HCT116 (cell line): Measurements from ENCODE around the gene MPI. TPM values are rescaled to one million over a fixed set of nuclear protein-coding genes. Genes with fewer than 3 reads are reported as not detected.

ENCODE experiments used
- ATAC-seq: fragments of 200-7000 bp; cut with Tn5 transposase; 2 replicates; pipeline ENCODE4 v1.9.1; 2020; ENCODE audit warnings: mild to moderate bottlenecking, moderate library complexity
- BruUV-seq: library from RNA; stranded (reverse); fragments of 400-500 nt; replicated peaks from 2 replicates; lab custom pipeline; 2021; lab: Mats Ljungman, UMichigan
- CTCF ChIA-PET: fragments of 300-600 bp; sonication (Branson Sonifier 250); formaldehyde crosslinking; loops from one replicate; lab custom pipeline; 2021; ENCODE audit warnings: antibody characterized with exemption; lab: Charles Lee
- POLR2A ChIA-PET: fragments of 300-600, 350-600 bp; sonication (Branson Sonifier 250); formaldehyde crosslinking; loops from one replicate; lab custom pipeline; 2021; ENCODE audit warnings: antibody characterized with exemption; lab: Charles Lee
- RAD21 ChIA-PET, 2 experiments: fragments of 300-600 bp; sonication (Branson Sonifier 250); formaldehyde crosslinking; loops; one replicate each; lab custom pipeline; 2023; ENCODE audit warnings: low total read pairs in 2 of 2; ENCODE audit not compliant: uncharacterized antibody in 2 of 2, unreplicated experiment in 2 of 2, low non-redundant PET in 1 of 2; lab: Charles Lee
- DNase-seq: peaks from one replicate; pipeline ENCODE4 v3.0.0-alpha.2; 2010; ENCODE audit warnings: low read depth, low spot score
- H2AFZ ChIP-seq: fragments of 200-600 bp; shearing (Covaris generic), sonication (generic); 2 replicates; pipeline ENCODE4 v1.6.1; 2017; ENCODE audit warnings: low read depth, mixed run types, mixed read lengths, antibody characterized with exemption, low read length; ENCODE audit not compliant: poor library complexity, severe bottlenecking
- H3K27ac ChIP-seq: 2 replicates; pipeline ENCODE4 v1.5.1; 2012; ENCODE audit warnings: low read depth, low read length
- H3K27me3 ChIP-seq: fragments of 200-600 bp; sonication (generic); 2 replicates; pipeline ENCODE4 v1.6.1; 2016; ENCODE audit warnings: mixed run types, low read length, mixed read lengths; ENCODE audit not compliant: insufficient read depth
- H3K36me3 ChIP-seq, 2 experiments: fragments of 200-500 bp in 1 of 2; fragments of 200-600 bp in 1 of 2; sonication (Bioruptor generic) in 1 of 2; sonication (generic) in 1 of 2; 2 replicates each; pipeline versions ENCODE4 v1.5.1 to v1.6.1; 2014 to 2016; ENCODE audit warnings: low read length in 2 of 2, inconsistent platforms in 1 of 2, mixed read lengths in 1 of 2, mixed run types in 1 of 2; ENCODE audit not compliant: insufficient read depth in 2 of 2, control insufficient read depth in 1 of 2
- H3K4me1 ChIP-seq, 2 experiments: fragments of 200-600 bp in 1 of 2; sonication (generic) in 1 of 2; 2 replicates each; pipeline versions ENCODE4 v1.5.1 to v1.6.1; 2012 to 2017; ENCODE audit warnings: low read length in 2 of 2, inconsistent platforms in 1 of 2, mild to moderate bottlenecking in 1 of 2, mixed read lengths in 1 of 2, mixed run types in 1 of 2, moderate library complexity in 1 of 2; ENCODE audit not compliant: insufficient read depth in 2 of 2, control insufficient read depth in 1 of 2
- H3K4me2 ChIP-seq: fragments of 200-600 bp; sonication (generic); 2 replicates; pipeline ENCODE4 v1.6.1; 2017; ENCODE audit warnings: mixed run types, low read length, mixed read lengths
- H3K4me3 ChIP-seq, 2 experiments: fragments of 200-600 bp in 1 of 2; sonication (generic) in 1 of 2; replicated peaks in 1 of 2; 2 replicates each; pipeline ENCODE4 v1.5.1; 2011 to 2016; ENCODE audit warnings: low read length in 2 of 2, control low read depth in 1 of 2, low read depth in 1 of 2, mild to moderate bottlenecking in 1 of 2, mixed read lengths in 1 of 2, mixed run types in 1 of 2
- H3K79me2 ChIP-seq: fragments of 200-600 bp; sonication (generic); 2 replicates; pipeline ENCODE4 v1.6.1; 2017; ENCODE audit warnings: mild to moderate bottlenecking, mixed run types, low read length, moderate library complexity, mixed read lengths; ENCODE audit not compliant: insufficient read depth
- H3K9ac ChIP-seq: fragments of 200-600 bp; sonication (generic); 2 replicates; pipeline ENCODE4 v1.6.1; 2016; ENCODE audit warnings: low read length, mixed read lengths
- H3K9me2 ChIP-seq: fragments of 200-600 bp; sonication (generic), shearing (Covaris generic); 2 replicates; pipeline ENCODE4 v1.6.1; 2017; ENCODE audit warnings: mixed run types, mild to moderate bottlenecking, moderate library complexity; ENCODE audit not compliant: insufficient read depth
- H3K9me3 ChIP-seq, 2 experiments: fragments of 200-500 bp in 1 of 2; fragments of 200-600 bp in 1 of 2; sonication (Bioruptor generic) in 1 of 2; sonication (generic) in 1 of 2; 2 replicates each; pipeline ENCODE4 v1.6.1; 2014 to 2017; ENCODE audit warnings: low read length in 2 of 2, mixed read lengths in 2 of 2, inconsistent platforms in 1 of 2, low read depth in 1 of 2, mild to moderate bottlenecking in 1 of 2, mixed run types in 1 of 2, moderate library complexity in 1 of 2; ENCODE audit not compliant: control insufficient read depth in 1 of 2, insufficient read depth in 1 of 2
- H4K20me1 ChIP-seq: fragments of 200-600 bp; sonication (generic), shearing (Covaris generic); 2 replicates; pipeline ENCODE4 v1.6.1; 2017; ENCODE audit warnings: mixed run types, mild to moderate bottlenecking, moderate library complexity; ENCODE audit not compliant: insufficient read depth
- ATF3 ChIP-seq: IDR thresholded peaks from 2 replicates; pipeline ENCODE4 v1.6.1; 2012
- CBX3 ChIP-seq: IDR thresholded peaks from 2 replicates; pipeline ENCODE4 v1.6.1; 2012; ENCODE audit warnings: low read depth
- EGR1 ChIP-seq: IDR thresholded peaks from 2 replicates; pipeline ENCODE4 v1.6.1; 2012; ENCODE audit warnings: low read depth
- ELF1 ChIP-seq: IDR thresholded peaks from 2 replicates; pipeline ENCODE4 v1.6.1; 2012; ENCODE audit warnings: low read depth, borderline replicate concordance
- EZH2 ChIP-seq: fragments of 200-600 bp; sonication (generic); IDR thresholded peaks from 2 replicates; pipeline ENCODE4 v1.6.1; 2017; ENCODE audit warnings: antibody characterized with exemption, mixed run types
- EZH2phosphoT487 ChIP-seq: fragments of 200-600 bp; IDR thresholded peaks from 2 replicates; pipeline ENCODE4 v1.6.1; 2018; ENCODE audit warnings: antibody characterized with exemption, borderline replicate concordance
- FOSL1 ChIP-seq: IDR thresholded peaks from 2 replicates; pipeline ENCODE4 v1.6.1; 2012; ENCODE audit warnings: low read depth
- JUND ChIP-seq: IDR thresholded peaks from 2 replicates; pipeline ENCODE4 v1.6.1; 2012
- RAD21 ChIP-seq: IDR thresholded peaks from 2 replicates; pipeline ENCODE4 v1.6.1; 2012; ENCODE audit warnings: low read depth, mild to moderate bottlenecking
- SIN3A ChIP-seq: IDR thresholded peaks from 2 replicates; pipeline ENCODE4 v1.6.1; 2012; ENCODE audit warnings: low read depth
- SP1 ChIP-seq: IDR thresholded peaks from 2 replicates; pipeline ENCODE4 v1.6.1; 2012; ENCODE audit warnings: low read depth
- SRF ChIP-seq: IDR thresholded peaks from 2 replicates; pipeline ENCODE4 v1.6.1; 2012; ENCODE audit warnings: low read depth
- TCF7L2 ChIP-seq: IDR thresholded peaks from 2 replicates; pipeline ENCODE4 v1.7.0; 2011; ENCODE audit warnings: borderline replicate concordance, inconsistent platforms; ENCODE audit not compliant: insufficient read depth, insufficient read length; ENCODE audit errors: extremely low read depth
- YY1 ChIP-seq: IDR thresholded peaks from 2 replicates; pipeline ENCODE4 v1.6.1; 2011; ENCODE audit warnings: low read length, low read depth, moderate library complexity, mild to moderate bottlenecking; ENCODE audit not compliant: insufficient replicate concordance; ENCODE audit errors: extremely low read depth
- ZFX ChIP-seq: fragments of 450-650 bp; IDR thresholded peaks from 2 replicates; pipeline ENCODE4 v1.6.1; 2017
- intact Hi-C: fragments of 100-400 bp; cut with micrococcal nuclease; formaldehyde crosslinking; loops from 2 replicates; pipeline ENCODE4 v1.10.0; 2022
- total RNA-seq: library from RNA; stranded (reverse); gene quantifications from one replicate; pipeline ENCODE4 v1.2.1, GENCODE V29; 2021; ENCODE audit not compliant: unreplicated experiment
- TF ChIP-seq, protein P1 (sequence below): IDR thresholded peaks from 2 replicates; pipeline ENCODE4 v1.6.1; 2012
- TF ChIP-seq, protein P2 (sequence below): IDR thresholded peaks from 2 replicates; pipeline ENCODE4 v1.6.1; 2012; ENCODE audit warnings: low read depth
- TF ChIP-seq, protein P3 (sequence below): IDR thresholded peaks from 2 replicates; pipeline ENCODE4 v1.6.1; 2011; ENCODE audit warnings: mild to moderate bottlenecking, low read length, moderate library complexity; ENCODE audit not compliant: insufficient replicate concordance; ENCODE audit errors: extremely low read depth
- TF ChIP-seq, protein P4 (sequence below), 3 experiments: fragments of 200-600 bp in 1 of 3; sonication (generic) in 1 of 3; IDR thresholded peaks in 2 of 3; conservative IDR thresholded peaks in 1 of 3; 2 replicates each; pipeline ENCODE4 v1.5.1; 2012 to 2017; ENCODE audit warnings: low read depth in 2 of 3, low read length in 2 of 3, antibody characterized with exemption in 1 of 3, borderline replicate concordance in 1 of 3, control low read depth in 1 of 3, mild to moderate bottlenecking in 1 of 3, mixed read lengths in 1 of 3, mixed run types in 1 of 3, moderate library complexity in 1 of 3; ENCODE audit not compliant: insufficient read depth in 1 of 3

The MPI gene
- total RNA-seq, 1 experiment from 2014 or later, result 49.7 TPM

- intact Hi-C loops, result no loop called here
- ChIA-PET CTCF (no interaction called here), POLR2A (no interaction called here), RAD21 (no interaction called here)
- TF ChIP-seq EGR1 (no peak), SIN3A (no peak), SRF (no peak), YY1 (no peak), SP1 (no peak), ZFX (no peak), JUND (no peak), TCF7L2 (no peak), ELF1 (no peak), ATF3 (no peak), EZH2 (no peak), FOSL1 (no peak), EZH2phosphoT487 (no peak), CBX3 (no peak), RAD21 (no peak)
- TF ChIP-seq, protein P1, sequence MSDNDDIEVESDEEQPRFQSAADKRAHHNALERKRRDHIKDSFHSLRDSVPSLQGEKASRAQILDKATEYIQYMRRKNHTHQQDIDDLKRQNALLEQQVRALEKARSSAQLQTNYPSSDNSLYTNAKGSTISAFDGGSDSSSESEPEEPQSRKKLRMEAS, result no peak
- TF ChIP-seq, protein P2, sequence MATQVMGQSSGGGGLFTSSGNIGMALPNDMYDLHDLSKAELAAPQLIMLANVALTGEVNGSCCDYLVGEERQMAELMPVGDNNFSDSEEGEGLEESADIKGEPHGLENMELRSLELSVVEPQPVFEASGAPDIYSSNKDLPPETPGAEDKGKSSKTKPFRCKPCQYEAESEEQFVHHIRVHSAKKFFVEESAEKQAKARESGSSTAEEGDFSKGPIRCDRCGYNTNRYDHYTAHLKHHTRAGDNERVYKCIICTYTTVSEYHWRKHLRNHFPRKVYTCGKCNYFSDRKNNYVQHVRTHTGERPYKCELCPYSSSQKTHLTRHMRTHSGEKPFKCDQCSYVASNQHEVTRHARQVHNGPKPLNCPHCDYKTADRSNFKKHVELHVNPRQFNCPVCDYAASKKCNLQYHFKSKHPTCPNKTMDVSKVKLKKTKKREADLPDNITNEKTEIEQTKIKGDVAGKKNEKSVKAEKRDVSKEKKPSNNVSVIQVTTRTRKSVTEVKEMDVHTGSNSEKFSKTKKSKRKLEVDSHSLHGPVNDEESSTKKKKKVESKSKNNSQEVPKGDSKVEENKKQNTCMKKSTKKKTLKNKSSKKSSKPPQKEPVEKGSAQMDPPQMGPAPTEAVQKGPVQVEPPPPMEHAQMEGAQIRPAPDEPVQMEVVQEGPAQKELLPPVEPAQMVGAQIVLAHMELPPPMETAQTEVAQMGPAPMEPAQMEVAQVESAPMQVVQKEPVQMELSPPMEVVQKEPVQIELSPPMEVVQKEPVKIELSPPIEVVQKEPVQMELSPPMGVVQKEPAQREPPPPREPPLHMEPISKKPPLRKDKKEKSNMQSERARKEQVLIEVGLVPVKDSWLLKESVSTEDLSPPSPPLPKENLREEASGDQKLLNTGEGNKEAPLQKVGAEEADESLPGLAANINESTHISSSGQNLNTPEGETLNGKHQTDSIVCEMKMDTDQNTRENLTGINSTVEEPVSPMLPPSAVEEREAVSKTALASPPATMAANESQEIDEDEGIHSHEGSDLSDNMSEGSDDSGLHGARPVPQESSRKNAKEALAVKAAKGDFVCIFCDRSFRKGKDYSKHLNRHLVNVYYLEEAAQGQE, result no peak
- TF ChIP-seq, protein P3, sequence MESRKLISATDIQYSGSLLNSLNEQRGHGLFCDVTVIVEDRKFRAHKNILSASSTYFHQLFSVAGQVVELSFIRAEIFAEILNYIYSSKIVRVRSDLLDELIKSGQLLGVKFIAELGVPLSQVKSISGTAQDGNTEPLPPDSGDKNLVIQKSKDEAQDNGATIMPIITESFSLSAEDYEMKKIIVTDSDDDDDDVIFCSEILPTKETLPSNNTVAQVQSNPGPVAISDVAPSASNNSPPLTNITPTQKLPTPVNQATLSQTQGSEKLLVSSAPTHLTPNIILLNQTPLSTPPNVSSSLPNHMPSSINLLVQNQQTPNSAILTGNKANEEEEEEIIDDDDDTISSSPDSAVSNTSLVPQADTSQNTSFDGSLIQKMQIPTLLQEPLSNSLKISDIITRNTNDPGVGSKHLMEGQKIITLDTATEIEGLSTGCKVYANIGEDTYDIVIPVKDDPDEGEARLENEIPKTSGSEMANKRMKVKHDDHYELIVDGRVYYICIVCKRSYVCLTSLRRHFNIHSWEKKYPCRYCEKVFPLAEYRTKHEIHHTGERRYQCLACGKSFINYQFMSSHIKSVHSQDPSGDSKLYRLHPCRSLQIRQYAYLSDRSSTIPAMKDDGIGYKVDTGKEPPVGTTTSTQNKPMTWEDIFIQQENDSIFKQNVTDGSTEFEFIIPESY, result no peak
- TF ChIP-seq, protein P4, sequence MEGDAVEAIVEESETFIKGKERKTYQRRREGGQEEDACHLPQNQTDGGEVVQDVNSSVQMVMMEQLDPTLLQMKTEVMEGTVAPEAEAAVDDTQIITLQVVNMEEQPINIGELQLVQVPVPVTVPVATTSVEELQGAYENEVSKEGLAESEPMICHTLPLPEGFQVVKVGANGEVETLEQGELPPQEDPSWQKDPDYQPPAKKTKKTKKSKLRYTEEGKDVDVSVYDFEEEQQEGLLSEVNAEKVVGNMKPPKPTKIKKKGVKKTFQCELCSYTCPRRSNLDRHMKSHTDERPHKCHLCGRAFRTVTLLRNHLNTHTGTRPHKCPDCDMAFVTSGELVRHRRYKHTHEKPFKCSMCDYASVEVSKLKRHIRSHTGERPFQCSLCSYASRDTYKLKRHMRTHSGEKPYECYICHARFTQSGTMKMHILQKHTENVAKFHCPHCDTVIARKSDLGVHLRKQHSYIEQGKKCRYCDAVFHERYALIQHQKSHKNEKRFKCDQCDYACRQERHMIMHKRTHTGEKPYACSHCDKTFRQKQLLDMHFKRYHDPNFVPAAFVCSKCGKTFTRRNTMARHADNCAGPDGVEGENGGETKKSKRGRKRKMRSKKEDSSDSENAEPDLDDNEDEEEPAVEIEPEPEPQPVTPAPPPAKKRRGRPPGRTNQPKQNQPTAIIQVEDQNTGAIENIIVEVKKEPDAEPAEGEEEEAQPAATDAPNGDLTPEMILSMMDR (IDR thresholded peaks at IDR 0.05 in 2 of 3, conservative IDR thresholded peaks at IDR 0.05 in 1 of 3; ENCODE audit: borderline replicate concordance in 1 of 3, insufficient read depth in 1 of 3, low read depth in 2 of 3, low read length in 2 of 3), result no peak
- no TSS peak for BruUV-seq
- no peaks in the 10 kb centered on the region for H4K20me1 ChIP-seq
- H3K4me2 ChIP-seq, result no peak overlapping the region
- no peaks in the 10 kb centered on the region for H3K27me3 ChIP-seq
- ATAC-seq (no peak), DNase-seq (no peak)
- H3K4me1 ChIP-seq, result peaks cover 18 to 62% of the 10 kb centered on the region in 2 experiments
- H3K4me3 ChIP-seq, result no peak overlapping the region
- H3K36me3 ChIP-seq, result peaks cover 0 to 8% of the 10 kb centered on the region in 2 experiments; a peak in 1 of 4 replicates
- H3K27ac ChIP-seq, result no peak overlapping the region
- peaks cover 84% of the 10 kb centered on the region for H3K79me2 ChIP-seq
- H3K9ac ChIP-seq, result no peak overlapping the region
- H3K9me3 ChIP-seq, result no peaks in the 10 kb centered on the region
- no peaks in the 10 kb centered on the region for H3K9me2 ChIP-seq
- H2AFZ ChIP-seq, result no peak overlapping the region
These were observed 22.3 kb upstream of the MPI start for GRCh38 chr15:74867466-74868038.
